ENCODE measurements around the gene GALNT14. TPM values are rescaled to one million over a fixed set of nuclear protein-coding genes. Genes with fewer than 3 reads are reported as not detected.

Gene GALNT14
- total and polyA plus RNA-seq, 2 donors (not counting 1 experiment from before 2014, with no cell fraction given): 0.15 to 0.83 TPM

GRCh38 chr2:30958918-30959265 lies 179.3 kb downstream of the GALNT14 start:
- Histone ChIP-seq H2AFZ (ENCODE audit: low read length) (no peak overlapping the region), H3K4me3 (replicated peaks in 1 of 4; ENCODE audit: control extremely low read depth in 1 of 4, insufficient read depth in 1 of 4, low read depth in 3 of 4, low read length in 4 of 4) (no peak overlapping the region), H3K9me3 (ENCODE audit: control insufficient read depth, insufficient read depth, low read depth, low read length) (no peaks in the 10 kb centered on the region), H3K36me3 (ENCODE audit: control insufficient read depth, insufficient read depth, low read length) (no peaks in the 10 kb centered on the region), H3K4me1 (ENCODE audit: control insufficient read depth, extremely low read depth, insufficient read depth, low read length) (no peaks in the 10 kb centered on the region), H3K4me2 (ENCODE audit: extremely low read depth, insufficient read depth, low read length) (no peak overlapping the region), H3K27ac (ENCODE audit: insufficient read depth, low read length) (no peak overlapping the region), H3K9ac (ENCODE audit: insufficient read depth, low read length) (no peak overlapping the region), H3K27me3 (ENCODE audit: control insufficient read depth, insufficient read depth, low read length) (no peaks in the 10 kb centered on the region), H3K79me2 (ENCODE audit: control insufficient read depth, insufficient read depth, low read length) (no peaks in the 10 kb centered on the region), H4K20me1 (ENCODE audit: control insufficient read depth, extremely low read depth, insufficient read depth, low read length) (no peaks in the 10 kb centered on the region)
- no peak for TF ChIP-seq EZH2 (IDR thresholded peaks at IDR 0.05; ENCODE audit: low read length, missing control alignments)
- TF ChIP-seq, protein P1, sequence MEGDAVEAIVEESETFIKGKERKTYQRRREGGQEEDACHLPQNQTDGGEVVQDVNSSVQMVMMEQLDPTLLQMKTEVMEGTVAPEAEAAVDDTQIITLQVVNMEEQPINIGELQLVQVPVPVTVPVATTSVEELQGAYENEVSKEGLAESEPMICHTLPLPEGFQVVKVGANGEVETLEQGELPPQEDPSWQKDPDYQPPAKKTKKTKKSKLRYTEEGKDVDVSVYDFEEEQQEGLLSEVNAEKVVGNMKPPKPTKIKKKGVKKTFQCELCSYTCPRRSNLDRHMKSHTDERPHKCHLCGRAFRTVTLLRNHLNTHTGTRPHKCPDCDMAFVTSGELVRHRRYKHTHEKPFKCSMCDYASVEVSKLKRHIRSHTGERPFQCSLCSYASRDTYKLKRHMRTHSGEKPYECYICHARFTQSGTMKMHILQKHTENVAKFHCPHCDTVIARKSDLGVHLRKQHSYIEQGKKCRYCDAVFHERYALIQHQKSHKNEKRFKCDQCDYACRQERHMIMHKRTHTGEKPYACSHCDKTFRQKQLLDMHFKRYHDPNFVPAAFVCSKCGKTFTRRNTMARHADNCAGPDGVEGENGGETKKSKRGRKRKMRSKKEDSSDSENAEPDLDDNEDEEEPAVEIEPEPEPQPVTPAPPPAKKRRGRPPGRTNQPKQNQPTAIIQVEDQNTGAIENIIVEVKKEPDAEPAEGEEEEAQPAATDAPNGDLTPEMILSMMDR (conservative IDR thresholded peaks at IDR 0.05 in 1 of 2, IDR thresholded peaks at IDR 0.05 in 1 of 2; ENCODE audit: low read depth in 1 of 2, low read length in 2 of 2): no peak
- DNase-seq (ENCODE audit: low read depth in 2 of 2): no peak

GRCh38 chr2:30958193-30958917 lies 179.9 kb downstream of the GALNT14 start:
- no peak overlapping the region for H3K4me2 ChIP-seq (ENCODE audit: extremely low read depth, insufficient read depth, low read length)

GRCh38 chr2:30957591-30957990 lies 180.6 kb downstream of the GALNT14 start:
- Histone ChIP-seq H3K27ac (ENCODE audit: insufficient read depth, low read length) (no peak overlapping the region), H3K4me1 (ENCODE audit: control insufficient read depth, extremely low read depth, insufficient read depth, low read length) (no peaks in the 10 kb centered on the region), H2AFZ (ENCODE audit: low read length) (no peak overlapping the region), H3K4me3 (replicated peaks in 1 of 4; ENCODE audit: control extremely low read depth in 1 of 4, insufficient read depth in 1 of 4, low read depth in 3 of 4, low read length in 4 of 4) (no peak overlapping the region), H4K20me1 (ENCODE audit: control insufficient read depth, extremely low read depth, insufficient read depth, low read length) (no peaks in the 10 kb centered on the region), H3K36me3 (ENCODE audit: control insufficient read depth, insufficient read depth, low read length) (no peaks in the 10 kb centered on the region), H3K9me3 (ENCODE audit: control insufficient read depth, insufficient read depth, low read depth, low read length) (no peaks in the 10 kb centered on the region), H3K27me3 (ENCODE audit: control insufficient read depth, insufficient read depth, low read length) (no peaks in the 10 kb centered on the region), H3K9ac (ENCODE audit: insufficient read depth, low read length) (no peak overlapping the region), H3K4me2 (ENCODE audit: extremely low read depth, insufficient read depth, low read length) (no peak overlapping the region), H3K79me2 (ENCODE audit: control insufficient read depth, insufficient read depth, low read length) (no peaks in the 10 kb centered on the region)
- no peak for DNase-seq (ENCODE audit: low read depth in 2 of 2)
- TF ChIP-seq EZH2 (IDR thresholded peaks at IDR 0.05; ENCODE audit: low read length, missing control alignments): no peak
- TF ChIP-seq, protein P1 (conservative IDR thresholded peaks at IDR 0.05 in 1 of 2, IDR thresholded peaks at IDR 0.05 in 1 of 2; ENCODE audit: low read depth in 1 of 2, low read length in 2 of 2): no peak

More at GRCh38 chr2:30958193-30958917, 179.9 kb downstream of the GALNT14 start:
- no peaks in the 10 kb centered on the region for H3K27me3 ChIP-seq (ENCODE audit: control insufficient read depth, insufficient read depth, low read length)
- no peak overlapping the region for H3K9ac ChIP-seq (ENCODE audit: insufficient read depth, low read length)
- H3K4me3 ChIP-seq (replicated peaks in 1 of 4; ENCODE audit: control extremely low read depth in 1 of 4, insufficient read depth in 1 of 4, low read depth in 3 of 4, low read length in 4 of 4): no peak overlapping the region
- DNase-seq (ENCODE audit: low read depth in 2 of 2): no peak
- H3K36me3 ChIP-seq (ENCODE audit: control insufficient read depth, insufficient read depth, low read length): no peaks in the 10 kb centered on the region
- H4K20me1 ChIP-seq (ENCODE audit: control insufficient read depth, extremely low read depth, insufficient read depth, low read length): no peaks in the 10 kb centered on the region
- TF ChIP-seq EZH2 (IDR thresholded peaks at IDR 0.05; ENCODE audit: low read length, missing control alignments): no peak
- TF ChIP-seq, protein P1 (conservative IDR thresholded peaks at IDR 0.05 in 1 of 2, IDR thresholded peaks at IDR 0.05 in 1 of 2; ENCODE audit: low read depth in 1 of 2, low read length in 2 of 2): no peak
- no peaks in the 10 kb centered on the region for H3K79me2 ChIP-seq (ENCODE audit: control insufficient read depth, insufficient read depth, low read length)
- H3K27ac ChIP-seq (ENCODE audit: insufficient read depth, low read length): no peak overlapping the region
- H2AFZ ChIP-seq (ENCODE audit: low read length): no peak overlapping the region
- no peaks in the 10 kb centered on the region for H3K9me3 ChIP-seq (ENCODE audit: control insufficient read depth, insufficient read depth, low read depth, low read length)
- H3K4me1 ChIP-seq (ENCODE audit: control insufficient read depth, extremely low read depth, insufficient read depth, low read length): no peaks in the 10 kb centered on the region

Data from fibroblast of lung (primary cell).